HEK293 (cell line): ENCODE results near the gene PTS.

ENCODE experiments used
- CTCF ChIA-PET: fragments of 350-600 bp; formaldehyde crosslinking; extraction: SDS; loops from one replicate; lab custom pipeline; 2021; ENCODE audit warnings: antibody characterized with exemption; lab: Yijun Ruan, JAX
- POLR2A ChIA-PET: fragments of 300-600 bp; formaldehyde crosslinking; extraction: SDS; loops from one replicate; lab custom pipeline; 2020; ENCODE audit warnings: antibody characterized with exemption, inconsistent platforms; lab: Yijun Ruan, JAX
- H3K27ac ChIP-seq: fragments of 200-500 bp; sonication (Bioruptor generic); 2 replicates; pipeline ENCODE4 v1.5.1; 2014; ENCODE audit warnings: low read depth, low read length, control low read depth, inconsistent platforms; ENCODE audit errors: extremely low read depth
- H3K36me3 ChIP-seq, 2 experiments: fragments of 200-500 bp in 1 of 2; sonication (Bioruptor generic) in 1 of 2; 1 replicate in 1 of 2; 2 replicates in 1 of 2; pipeline ENCODE4 v1.5.1; 2014 to 2017; ENCODE audit warnings: inconsistent platforms in 2 of 2, low read length in 2 of 2; ENCODE audit not compliant: control insufficient read depth in 2 of 2, insufficient read depth in 1 of 2
- H3K4me1 ChIP-seq: fragments of 200-500 bp; sonication (Bioruptor generic); 2 replicates; pipeline ENCODE4 v1.5.1; 2014; ENCODE audit warnings: mild to moderate bottlenecking, low read length, inconsistent platforms; ENCODE audit not compliant: control insufficient read depth, insufficient read depth
- H3K4me3 ChIP-seq: 2 replicates; pipeline ENCODE4 v1.5.1; 2011; ENCODE audit warnings: low read depth, mild to moderate bottlenecking, control low read depth, low read length, moderate library complexity
- H3K9me3 ChIP-seq: fragments of 200-500 bp; sonication (Bioruptor generic); 2 replicates; pipeline ENCODE4 v1.5.1; 2014; ENCODE audit warnings: low read depth, low read length, inconsistent platforms; ENCODE audit not compliant: control insufficient read depth, insufficient read depth
- KLF10 ChIP-seq: fragments of 450-650 bp; IDR thresholded peaks from 2 replicates; pipeline ENCODE4 v1.5.1; 2018; ENCODE audit warnings: missing biosample characterization, mild to moderate bottlenecking, missing genetic modification characterization
- MEIS1 ChIP-seq: sonication (generic); formaldehyde crosslinking; IDR thresholded peaks from 2 replicates; pipeline ENCODE4 v1.8.1; 2022; ENCODE audit warnings: missing genetic modification reagents, mild to moderate bottlenecking, borderline replicate concordance
- OVOL3 ChIP-seq: fragments of 450-650 bp; formaldehyde crosslinking; IDR thresholded peaks from 2 replicates; pipeline ENCODE4 v1.5.1; 2016; ENCODE audit warnings: missing biosample characterization, missing genetic modification characterization
- PRDM1 ChIP-seq: fragments of 450-650 bp; formaldehyde crosslinking; IDR thresholded peaks from 2 replicates; pipeline ENCODE4; 2016; ENCODE audit warnings: missing biosample characterization, missing genetic modification characterization
- TCF7L2 ChIP-seq: IDR thresholded peaks from 2 replicates; pipeline ENCODE4 v1.6.1; 2011; ENCODE audit warnings: low read depth, mild to moderate bottlenecking, inconsistent platforms, low read length, moderate library complexity, borderline replicate concordance
- WT1 ChIP-seq: fragments of 450-650 bp; formaldehyde crosslinking; IDR thresholded peaks from 2 replicates; pipeline ENCODE4 v1.5.1; 2016; ENCODE audit warnings: missing biosample characterization, missing genetic modification characterization
- YY1 ChIP-seq: fragments of 450-650 bp; formaldehyde crosslinking; IDR thresholded peaks from 2 replicates; pipeline ENCODE4 v1.5.1; 2018; ENCODE audit warnings: missing biosample characterization, missing genetic modification characterization
- ZBTB7A ChIP-seq: fragments of 450-650 bp; formaldehyde crosslinking; IDR thresholded peaks from 2 replicates; pipeline ENCODE4 v1.5.1; 2016; ENCODE audit warnings: low read depth, missing biosample characterization, missing genetic modification characterization
- ZFP41 ChIP-seq: fragments of 450-650 bp; formaldehyde crosslinking; IDR thresholded peaks from 2 replicates; pipeline ENCODE4 v1.5.1; 2016; ENCODE audit warnings: missing biosample characterization, missing genetic modification characterization, borderline replicate concordance
- ZNF140 ChIP-seq: fragments of 450-650 bp; formaldehyde crosslinking; IDR thresholded peaks from 2 replicates; pipeline ENCODE4 v1.5.1; 2016; ENCODE audit warnings: missing biosample characterization, missing genetic modification characterization
- ZNF146 ChIP-seq: fragments of 450-650 bp; formaldehyde crosslinking; IDR thresholded peaks from 2 replicates; pipeline ENCODE4 v1.5.1; 2016; ENCODE audit warnings: missing biosample characterization, missing genetic modification characterization
- ZNF155 ChIP-seq: fragments of 450-650 bp; formaldehyde crosslinking; IDR thresholded peaks from 2 replicates; pipeline ENCODE4 v1.5.1; 2016; ENCODE audit warnings: missing biosample characterization, missing genetic modification characterization
- ZNF202 ChIP-seq: fragments of 450-650 bp; formaldehyde crosslinking; IDR thresholded peaks from 2 replicates; pipeline ENCODE4 v1.5.1; 2016; ENCODE audit warnings: missing biosample characterization, missing genetic modification characterization, borderline replicate concordance
- ZNF514 ChIP-seq: fragments of 450-650 bp; formaldehyde crosslinking; IDR thresholded peaks from 2 replicates; pipeline ENCODE4 v1.5.1; 2016; ENCODE audit warnings: missing biosample characterization, missing genetic modification characterization
- ZNF548 ChIP-seq: fragments of 450-650 bp; formaldehyde crosslinking; IDR thresholded peaks from 2 replicates; pipeline ENCODE4 v1.5.1; 2016; ENCODE audit warnings: missing biosample characterization, missing genetic modification characterization
- ZNF571 ChIP-seq: fragments of 450-650 bp; formaldehyde crosslinking; IDR thresholded peaks from 2 replicates; pipeline ENCODE4 v1.5.0; 2017; ENCODE audit warnings: missing biosample characterization, missing genetic modification characterization
- ZNF610 ChIP-seq: fragments of 450-650 bp; formaldehyde crosslinking; IDR thresholded peaks from 2 replicates; pipeline ENCODE4 v1.5.1; 2016; ENCODE audit warnings: missing biosample characterization, missing genetic modification characterization, borderline replicate concordance
- ZNF660 ChIP-seq: fragments of 450-650 bp; IDR thresholded peaks from 2 replicates; pipeline ENCODE4 v1.5.1; 2018; ENCODE audit warnings: missing biosample characterization, mild to moderate bottlenecking, missing genetic modification characterization
- ZNF664 ChIP-seq: fragments of 450-650 bp; formaldehyde crosslinking; IDR thresholded peaks from 2 replicates; pipeline ENCODE4 v1.5.1; 2016; ENCODE audit warnings: missing biosample characterization, missing genetic modification characterization
- ZNF670 ChIP-seq: fragments of 450-650 bp; formaldehyde crosslinking; IDR thresholded peaks from 2 replicates; pipeline ENCODE4 v1.5.1; 2016; ENCODE audit warnings: missing biosample characterization, missing genetic modification characterization, low read depth
- ZNF768 ChIP-seq: fragments of 450-650 bp; formaldehyde crosslinking; IDR thresholded peaks from 2 replicates; pipeline ENCODE4 v1.5.1; 2018; ENCODE audit warnings: missing biosample characterization, mild to moderate bottlenecking, missing genetic modification characterization
- ZNF843 ChIP-seq: fragments of 450-650 bp; formaldehyde crosslinking; IDR thresholded peaks from 2 replicates; pipeline ENCODE4 v1.5.1; 2016; ENCODE audit warnings: missing biosample characterization, missing genetic modification characterization
- TF ChIP-seq, protein P1 (sequence below): fragments of 450-650 bp; formaldehyde crosslinking; IDR thresholded peaks from 2 replicates; pipeline ENCODE4 v1.5.0; 2017; ENCODE audit warnings: missing biosample characterization, missing genetic modification characterization, borderline replicate concordance
- TF ChIP-seq, protein P2 (sequence below): fragments of 450-650 bp; formaldehyde crosslinking; optimal IDR thresholded peaks from 2 replicates; pipeline ENCODE3; 2016; ENCODE audit warnings: missing biosample characterization, mild to moderate bottlenecking, missing genetic modification characterization
- TF ChIP-seq, protein P3 (sequence below): fragments of 450-650 bp; formaldehyde crosslinking; IDR thresholded peaks from 2 replicates; pipeline ENCODE4 v1.5.1; 2017; ENCODE audit warnings: missing biosample characterization, missing genetic modification characterization
- TF ChIP-seq, protein P4 (sequence below): fragments of 450-650 bp; formaldehyde crosslinking; IDR thresholded peaks from 2 replicates; pipeline ENCODE4 v1.5.1; 2016; ENCODE audit warnings: missing biosample characterization, missing genetic modification characterization, low read depth
- TF ChIP-seq, protein P5 (sequence below): IDR thresholded peaks from 2 replicates; pipeline ENCODE4 v1.6.1; 2011; ENCODE audit warnings: mild to moderate bottlenecking, low read depth, low read length, borderline replicate concordance

Gene PTS

DNA sequence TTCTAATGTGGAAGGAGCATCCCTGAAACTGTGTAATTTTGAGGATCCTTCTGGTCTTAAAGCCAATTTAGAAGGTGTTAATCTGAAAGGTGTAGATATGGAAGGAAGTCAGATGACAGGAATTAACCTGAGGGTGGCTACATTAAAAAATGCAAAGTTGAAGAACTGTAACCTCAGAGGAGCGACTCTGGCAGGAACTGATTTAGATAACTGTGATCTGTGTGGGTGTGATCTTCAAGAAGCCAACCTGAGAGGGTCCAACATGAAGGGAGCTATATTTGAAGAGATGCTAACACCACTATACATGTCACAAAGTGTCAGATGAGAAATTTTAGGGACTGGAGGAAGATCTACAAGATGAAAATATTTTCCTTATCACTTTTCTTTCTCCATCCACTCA, 43.4 kb upstream of the PTS start:
- Histone ChIP-seq H3K4me3 (no peak overlapping the region), H3K9me3 (no peaks in the 10 kb centered on the region), H3K4me1 (no peaks in the 10 kb centered on the region), H3K36me3 (no peaks in the 10 kb centered on the region), H3K27ac (no peak overlapping the region)
- ChIA-PET CTCF (no interaction called here), POLR2A (no interaction called here)
- TF ChIP-seq, protein P1, sequence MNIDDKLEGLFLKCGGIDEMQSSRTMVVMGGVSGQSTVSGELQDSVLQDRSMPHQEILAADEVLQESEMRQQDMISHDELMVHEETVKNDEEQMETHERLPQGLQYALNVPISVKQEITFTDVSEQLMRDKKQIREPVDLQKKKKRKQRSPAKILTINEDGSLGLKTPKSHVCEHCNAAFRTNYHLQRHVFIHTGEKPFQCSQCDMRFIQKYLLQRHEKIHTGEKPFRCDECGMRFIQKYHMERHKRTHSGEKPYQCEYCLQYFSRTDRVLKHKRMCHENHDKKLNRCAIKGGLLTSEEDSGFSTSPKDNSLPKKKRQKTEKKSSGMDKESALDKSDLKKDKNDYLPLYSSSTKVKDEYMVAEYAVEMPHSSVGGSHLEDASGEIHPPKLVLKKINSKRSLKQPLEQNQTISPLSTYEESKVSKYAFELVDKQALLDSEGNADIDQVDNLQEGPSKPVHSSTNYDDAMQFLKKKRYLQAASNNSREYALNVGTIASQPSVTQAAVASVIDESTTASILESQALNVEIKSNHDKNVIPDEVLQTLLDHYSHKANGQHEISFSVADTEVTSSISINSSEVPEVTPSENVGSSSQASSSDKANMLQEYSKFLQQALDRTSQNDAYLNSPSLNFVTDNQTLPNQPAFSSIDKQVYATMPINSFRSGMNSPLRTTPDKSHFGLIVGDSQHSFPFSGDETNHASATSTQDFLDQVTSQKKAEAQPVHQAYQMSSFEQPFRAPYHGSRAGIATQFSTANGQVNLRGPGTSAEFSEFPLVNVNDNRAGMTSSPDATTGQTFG (tag by site-specific recombination) = no peak
- TF ChIP-seq, protein P2, sequence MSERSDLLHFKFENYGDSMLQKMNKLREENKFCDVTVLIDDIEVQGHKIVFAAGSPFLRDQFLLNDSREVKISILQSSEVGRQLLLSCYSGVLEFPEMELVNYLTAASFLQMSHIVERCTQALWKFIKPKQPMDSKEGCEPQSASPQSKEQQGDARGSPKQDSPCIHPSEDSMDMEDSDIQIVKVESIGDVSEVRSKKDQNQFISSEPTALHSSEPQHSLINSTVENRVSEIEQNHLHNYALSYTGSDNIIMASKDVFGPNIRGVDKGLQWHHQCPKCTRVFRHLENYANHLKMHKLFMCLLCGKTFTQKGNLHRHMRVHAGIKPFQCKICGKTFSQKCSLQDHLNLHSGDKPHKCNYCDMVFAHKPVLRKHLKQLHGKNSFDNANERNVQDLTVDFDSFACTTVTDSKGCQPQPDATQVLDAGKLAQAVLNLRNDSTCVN (tag by site-specific recombination) = no peak
- TF ChIP-seq ZFP41 (tag by site-specific recombination) (no peak), MEIS1 (no peak), ZNF660 (tag by site-specific recombination) (no peak)

DNA sequence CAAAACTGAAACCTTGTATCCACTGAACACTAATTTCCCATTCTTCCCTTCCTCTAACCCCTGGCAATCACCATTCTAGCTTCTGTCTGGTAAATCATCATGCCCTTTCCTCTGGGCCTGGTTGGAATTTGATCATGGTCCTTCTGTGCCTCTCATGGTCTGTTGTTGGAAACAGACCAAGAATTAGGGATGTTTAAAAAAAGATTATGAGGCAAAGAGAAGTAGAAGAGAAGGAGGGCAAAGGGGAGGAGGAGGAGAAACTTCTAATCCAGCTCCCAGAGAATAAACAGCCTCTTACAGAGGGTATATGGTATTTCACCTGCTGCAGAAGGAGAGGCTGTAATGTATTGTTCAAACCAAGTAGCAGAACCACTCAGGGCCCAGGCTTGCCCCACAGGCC, 40.3 kb upstream of the PTS start:
- POLR2A ChIA-PET = no interaction called here

DNA sequence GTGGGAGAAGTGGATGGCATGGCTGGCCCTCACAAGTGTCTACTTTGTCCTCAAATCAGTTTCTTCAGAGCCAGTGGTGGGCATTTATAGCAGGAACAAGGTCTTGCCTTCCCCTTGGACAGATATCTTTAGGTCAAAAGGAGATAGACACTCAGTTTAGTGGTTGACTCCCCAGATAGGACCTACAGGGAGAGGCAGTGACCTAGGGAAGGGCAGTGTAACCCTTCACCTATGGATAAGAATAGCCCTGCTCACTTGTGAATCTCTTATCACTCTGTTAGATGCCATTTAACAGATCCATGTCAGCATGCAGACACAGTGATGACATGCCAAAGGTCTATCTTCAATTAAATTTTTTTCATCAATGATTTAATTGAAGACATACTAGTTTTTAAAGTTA, 39.9 kb upstream of the PTS start:
- Histone ChIP-seq H3K27ac (no peak overlapping the region), H3K9me3 (no peaks in the 10 kb centered on the region), H3K4me1 (no peaks in the 10 kb centered on the region; the same call in 1 of the 2 replicates), H3K36me3 (no peaks in the 10 kb centered on the region), H3K4me3 (no peak overlapping the region)
- ChIA-PET CTCF (no interaction called here), POLR2A (no interaction called here)
- TF ChIP-seq ZNF202 (tag by site-specific recombination) = no peak
- no peak for TF ChIP-seq ZNF610
- no peak for TF ChIP-seq ZNF664
- no peak for TF ChIP-seq ZNF548 (tag by site-specific recombination)
- TF ChIP-seq PRDM1 (tag by site-specific recombination) = no peak
- no peak for TF ChIP-seq ZNF146 (tag by site-specific recombination)
- TF ChIP-seq, protein P3, sequence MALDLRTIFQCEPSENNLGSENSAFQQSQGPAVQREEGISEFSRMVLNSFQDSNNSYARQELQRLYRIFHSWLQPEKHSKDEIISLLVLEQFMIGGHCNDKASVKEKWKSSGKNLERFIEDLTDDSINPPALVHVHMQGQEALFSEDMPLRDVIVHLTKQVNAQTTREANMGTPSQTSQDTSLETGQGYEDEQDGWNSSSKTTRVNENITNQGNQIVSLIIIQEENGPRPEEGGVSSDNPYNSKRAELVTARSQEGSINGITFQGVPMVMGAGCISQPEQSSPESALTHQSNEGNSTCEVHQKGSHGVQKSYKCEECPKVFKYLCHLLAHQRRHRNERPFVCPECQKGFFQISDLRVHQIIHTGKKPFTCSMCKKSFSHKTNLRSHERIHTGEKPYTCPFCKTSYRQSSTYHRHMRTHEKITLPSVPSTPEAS (tag by site-specific recombination) = no peak
- TF ChIP-seq ZNF140 (tag by site-specific recombination) = no peak
- no peak for TF ChIP-seq YY1 (tag by site-specific recombination)
- TF ChIP-seq OVOL3 (tag by site-specific recombination) = no peak
- TF ChIP-seq ZBTB7A (tag by site-specific recombination) = no peak
- no peak for TF ChIP-seq WT1
- TF ChIP-seq ZNF843 (tag by site-specific recombination) = no peak
- TF ChIP-seq ZNF155 (tag by site-specific recombination) = no peak
- TF ChIP-seq ZNF670 (tag by site-specific recombination) = no peak
- no peak for TF ChIP-seq KLF10 (tag by site-specific recombination)

More for the DNA sequence above, 40.3 kb upstream of the PTS start:
- TF ChIP-seq ZNF768 (tag by site-specific recombination) (no peak), ZNF571 (tag by site-specific recombination) (no peak), TCF7L2 (no peak), ZNF514 (tag by site-specific recombination) (no peak)
- TF ChIP-seq, protein P4, sequence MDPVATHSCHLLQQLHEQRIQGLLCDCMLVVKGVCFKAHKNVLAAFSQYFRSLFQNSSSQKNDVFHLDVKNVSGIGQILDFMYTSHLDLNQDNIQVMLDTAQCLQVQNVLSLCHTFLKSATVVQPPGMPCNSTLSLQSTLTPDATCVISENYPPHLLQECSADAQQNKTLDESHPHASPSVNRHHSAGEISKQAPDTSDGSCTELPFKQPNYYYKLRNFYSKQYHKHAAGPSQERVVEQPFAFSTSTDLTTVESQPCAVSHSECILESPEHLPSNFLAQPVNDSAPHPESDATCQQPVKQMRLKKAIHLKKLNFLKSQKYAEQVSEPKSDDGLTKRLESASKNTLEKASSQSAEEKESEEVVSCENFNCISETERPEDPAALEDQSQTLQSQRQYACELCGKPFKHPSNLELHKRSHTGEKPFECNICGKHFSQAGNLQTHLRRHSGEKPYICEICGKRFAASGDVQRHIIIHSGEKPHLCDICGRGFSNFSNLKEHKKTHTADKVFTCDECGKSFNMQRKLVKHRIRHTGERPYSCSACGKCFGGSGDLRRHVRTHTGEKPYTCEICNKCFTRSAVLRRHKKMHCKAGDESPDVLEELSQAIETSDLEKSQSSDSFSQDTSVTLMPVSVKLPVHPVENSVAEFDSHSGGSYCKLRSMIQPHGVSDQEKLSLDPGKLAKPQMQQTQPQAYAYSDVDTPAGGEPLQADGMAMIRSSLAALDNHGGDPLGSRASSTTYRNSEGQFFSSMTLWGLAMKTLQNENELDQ = no peak
- TF ChIP-seq, protein P5, sequence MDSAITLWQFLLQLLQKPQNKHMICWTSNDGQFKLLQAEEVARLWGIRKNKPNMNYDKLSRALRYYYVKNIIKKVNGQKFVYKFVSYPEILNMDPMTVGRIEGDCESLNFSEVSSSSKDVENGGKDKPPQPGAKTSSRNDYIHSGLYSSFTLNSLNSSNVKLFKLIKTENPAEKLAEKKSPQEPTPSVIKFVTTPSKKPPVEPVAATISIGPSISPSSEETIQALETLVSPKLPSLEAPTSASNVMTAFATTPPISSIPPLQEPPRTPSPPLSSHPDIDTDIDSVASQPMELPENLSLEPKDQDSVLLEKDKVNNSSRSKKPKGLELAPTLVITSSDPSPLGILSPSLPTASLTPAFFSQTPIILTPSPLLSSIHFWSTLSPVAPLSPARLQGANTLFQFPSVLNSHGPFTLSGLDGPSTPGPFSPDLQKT = no peak
- CTCF ChIA-PET = no interaction called here
- Histone ChIP-seq H3K36me3 (no peaks in the 10 kb centered on the region), H3K27ac (no peak overlapping the region), H3K4me3 (no peak overlapping the region), H3K9me3 (no peaks in the 10 kb centered on the region), H3K4me1 (no peaks in the 10 kb centered on the region; the same call in 1 of the 2 replicates)
